ENCODE data around the gene ZNF445.
"Not testable (repeated sequence)": the region's sequence is repeated elsewhere in the genome, so short reads cannot be mapped to it uniquely, and the experiment has no call there.

Gene ZNF445

GRCh38 chr3:44511238-44511566 lies 33.7 kb upstream of the ZNF445 start:
- no peak for TF ChIP-seq CTCF (IDR thresholded peaks at IDR 0.05; ENCODE audit: borderline replicate concordance, insufficient read depth, low read depth, low read length)
- H3K4me3 ChIP-seq (ENCODE audit: low read depth, low read length), result peak overlapping the region; percentile 74

GRCh38 chr3:44510000-44510368 lies 32.5 kb upstream of the ZNF445 start:
- peak overlapping the region; percentile 74 for H3K4me3 ChIP-seq (ENCODE audit: low read depth, low read length)
- no peak for TF ChIP-seq CTCF (IDR thresholded peaks at IDR 0.05; ENCODE audit: borderline replicate concordance, insufficient read depth, low read depth, low read length)

- TF ChIP-seq CTCF (IDR thresholded peaks at IDR 0.05; ENCODE audit: borderline replicate concordance, insufficient read depth, low read depth, low read length), result no peak
- peak overlapping the region; percentile 74 for H3K4me3 ChIP-seq (ENCODE audit: low read depth, low read length)
These were observed 32.0 kb upstream of the ZNF445 start for GRCh38 chr3:44509393-44509921.

- TF ChIP-seq CTCF (IDR thresholded peaks at IDR 0.05; ENCODE audit: borderline replicate concordance, insufficient read depth, low read depth, low read length), result no peak
These were observed 29.5 kb upstream of the ZNF445 start for GRCh38 chr3:44506961-44507360.

GRCh38 chr3:44506556-44506955 lies 29.1 kb upstream of the ZNF445 start:
- no peak for TF ChIP-seq CTCF (IDR thresholded peaks at IDR 0.05; ENCODE audit: borderline replicate concordance, insufficient read depth, low read depth, low read length)
- no peak overlapping the region for H3K4me3 ChIP-seq (ENCODE audit: low read depth, low read length)

More at GRCh38 chr3:44506961-44507360, 29.5 kb upstream of the ZNF445 start:
- no peak overlapping the region for H3K4me3 ChIP-seq (ENCODE audit: low read depth, low read length)

GRCh38 chr3:44504566-44504965 lies 27.1 kb upstream of the ZNF445 start:
- no peak overlapping the region for H3K4me3 ChIP-seq (ENCODE audit: low read depth, low read length)
- no peak for TF ChIP-seq CTCF (IDR thresholded peaks at IDR 0.05; ENCODE audit: borderline replicate concordance, insufficient read depth, low read depth, low read length)

GRCh38 chr3:44503178-44503577 lies 25.7 kb upstream of the ZNF445 start:
- H3K4me3 ChIP-seq (ENCODE audit: low read depth, low read length), result not testable (repeated sequence)

GRCh38 chr3:44501971-44502370 lies 24.5 kb upstream of the ZNF445 start:
- no peak overlapping the region for H3K4me3 ChIP-seq (ENCODE audit: low read depth, low read length)
- TF ChIP-seq CTCF (IDR thresholded peaks at IDR 0.05; ENCODE audit: borderline replicate concordance, insufficient read depth, low read depth, low read length), result no peak

- not testable (repeated sequence) for H3K4me3 ChIP-seq (ENCODE audit: low read depth, low read length)
These were observed 22.4 kb upstream of the ZNF445 start for GRCh38 chr3:44499899-44500168.
